HepG2 (cell line): ENCODE measurements around the gene STK11. TPM values are rescaled to one million over a fixed set of nuclear protein-coding genes. Genes with fewer than 3 reads are reported as not detected.

Source experiments
- BCL6 ChIP-seq: IDR thresholded peaks from 2 replicates; pipeline ENCODE4 v1.6.1; 2016; ENCODE audit warnings: missing genetic modification reagents, missing compliant biosample characterization
- CENPT ChIP-seq: sonication (generic); formaldehyde crosslinking; IDR thresholded peaks from 2 replicates; pipeline ENCODE4 v1.8.0; 2022; ENCODE audit warnings: low read depth, mild to moderate bottlenecking, moderate library complexity, missing genetic modification reagents
- CREB1 ChIP-seq, 2 experiments: fragments of 450-650 bp in 1 of 2; IDR thresholded peaks; 2 replicates each; pipeline ENCODE4 v1.6.1; 2016 to 2017; ENCODE audit warnings: control low read depth in 1 of 2, mild to moderate bottlenecking in 1 of 2, missing compliant biosample characterization in 1 of 2, missing genetic modification characterization in 1 of 2
- KDM3A ChIP-seq: IDR thresholded peaks from 2 replicates; pipeline ENCODE4 v1.6.1; 2018; ENCODE audit warnings: low read depth, missing compliant biosample characterization
- MXI1 ChIP-seq: IDR thresholded peaks from 3 replicates; pipeline ENCODE4 v1.6.1; 2012; ENCODE audit warnings: low read depth, low read length, inconsistent platforms, borderline replicate concordance
- NFE2L2 ChIP-seq: fragments of 150-350 bp; IDR thresholded peaks from 2 replicates; pipeline ENCODE4 v1.6.1; 2014; ENCODE audit warnings: low read length
- NRL ChIP-seq: sonication (generic); formaldehyde crosslinking; IDR thresholded peaks from 2 replicates; pipeline ENCODE4 v1.5.0; 2020; ENCODE audit warnings: missing genetic modification reagents, mild to moderate bottlenecking, moderate library complexity, borderline replicate concordance
- PCBP2 ChIP-seq: fragments of 200-400 bp; formaldehyde crosslinking; optimal IDR thresholded peaks from 2 replicates; pipeline ENCODE3; 2018; ENCODE audit warnings: low read length, low read depth; ENCODE audit not compliant: poor library complexity, severe bottlenecking
- RBFOX2 ChIP-seq: fragments of 200-400 bp; formaldehyde crosslinking; IDR thresholded peaks from 2 replicates; pipeline ENCODE4 v1.6.1; 2017; ENCODE audit warnings: low read depth, mild to moderate bottlenecking, low read length
- TARDBP ChIP-seq: sonication (generic); formaldehyde crosslinking; IDR thresholded peaks from 2 replicates; pipeline ENCODE4 v1.8.0; 2022; ENCODE audit warnings: mild to moderate bottlenecking, missing genetic modification reagents
- TSC22D2 ChIP-seq: sonication (generic); formaldehyde crosslinking; IDR thresholded peaks from 2 replicates; pipeline ENCODE4 v1.5.1; 2020; ENCODE audit warnings: missing genetic modification reagents, mild to moderate bottlenecking, borderline replicate concordance
- ZNF207 ChIP-seq: fragments of 450-650 bp; IDR thresholded peaks from 2 replicates; pipeline ENCODE4 v1.6.1; 2016; ENCODE audit warnings: antibody characterized with exemption, borderline replicate concordance
- ZNF530 ChIP-seq: sonication (generic); formaldehyde crosslinking; IDR thresholded peaks from 2 replicates; pipeline ENCODE4 v1.5.0; 2020; ENCODE audit warnings: low read depth, mild to moderate bottlenecking, missing genetic modification reagents
- ZNF883 ChIP-seq: sonication (generic); formaldehyde crosslinking; IDR thresholded peaks from 2 replicates; pipeline ENCODE4 v1.5.1; 2020; ENCODE audit warnings: mild to moderate bottlenecking, missing genetic modification reagents; ENCODE audit errors: not compliant biosample characterization
- polyA plus RNA-seq, 8 experiments: library from polyadenylated mRNA; depleted of rRNA in 3 of 8; stranded (reverse) in 7 of 8; unstranded in 1 of 8; fragments of >200 nt; fragmentation: Illumina TruSeq in 4 of 8; extraction: Trizol in 4 of 8; gene quantifications; 2 replicates each; pipeline versions ENCODE4 v1.2.1 to v1.2.3, GENCODE V29; 2011 to 2016; ENCODE audit warnings: low read depth in 4 of 8, missing spikeins in 1 of 8, mixed read lengths in 1 of 8; ENCODE audit not compliant: insufficient read depth in 1 of 8
- total RNA-seq, 5 experiments: library from RNA; depleted of rRNA; stranded (reverse); fragments of >200 nt; fragmentation: Illumina TruSeq; extraction: Trizol; gene quantifications; 2 replicates each; pipeline ENCODE4 v1.2.3, GENCODE V29; 2016; ENCODE audit warnings: low read depth in 1 of 5
- TF ChIP-seq, protein P1 (sequence below): sonication (generic); formaldehyde crosslinking; IDR thresholded peaks from 2 replicates; pipeline ENCODE4 v1.5.1; 2020; ENCODE audit warnings: missing genetic modification reagents, mild to moderate bottlenecking, borderline replicate concordance
- TF ChIP-seq, protein P2 (sequence below): sonication (generic); formaldehyde crosslinking; IDR thresholded peaks from 2 replicates; pipeline ENCODE4 v1.5.0; 2020; ENCODE audit warnings: missing genetic modification reagents
- TF ChIP-seq, protein P3 (sequence below): sonication (generic); formaldehyde crosslinking; IDR thresholded peaks from 2 replicates; pipeline ENCODE4 v1.4.0; 2020; ENCODE audit warnings: missing genetic modification reagents
- TF ChIP-seq, protein P4 (sequence below): sonication (generic); formaldehyde crosslinking; conservative IDR thresholded peaks from 2 replicates; pipeline ENCODE4 v1.8.0; 2022; ENCODE audit warnings: low read depth, missing genetic modification reagents
- TF ChIP-seq, protein P5 (sequence below): sonication (generic); formaldehyde crosslinking; IDR thresholded peaks from 2 replicates; pipeline ENCODE4 v1.4.0; 2020; ENCODE audit warnings: mild to moderate bottlenecking, missing genetic modification reagents, borderline replicate concordance

The STK11 gene
- total and polyA plus RNA-seq, 2 of the 13 experiments (the other 11 are each of a cell fraction or from before 2014, with no cell fraction given): 27.5 to 43.6 TPM

DNA sequence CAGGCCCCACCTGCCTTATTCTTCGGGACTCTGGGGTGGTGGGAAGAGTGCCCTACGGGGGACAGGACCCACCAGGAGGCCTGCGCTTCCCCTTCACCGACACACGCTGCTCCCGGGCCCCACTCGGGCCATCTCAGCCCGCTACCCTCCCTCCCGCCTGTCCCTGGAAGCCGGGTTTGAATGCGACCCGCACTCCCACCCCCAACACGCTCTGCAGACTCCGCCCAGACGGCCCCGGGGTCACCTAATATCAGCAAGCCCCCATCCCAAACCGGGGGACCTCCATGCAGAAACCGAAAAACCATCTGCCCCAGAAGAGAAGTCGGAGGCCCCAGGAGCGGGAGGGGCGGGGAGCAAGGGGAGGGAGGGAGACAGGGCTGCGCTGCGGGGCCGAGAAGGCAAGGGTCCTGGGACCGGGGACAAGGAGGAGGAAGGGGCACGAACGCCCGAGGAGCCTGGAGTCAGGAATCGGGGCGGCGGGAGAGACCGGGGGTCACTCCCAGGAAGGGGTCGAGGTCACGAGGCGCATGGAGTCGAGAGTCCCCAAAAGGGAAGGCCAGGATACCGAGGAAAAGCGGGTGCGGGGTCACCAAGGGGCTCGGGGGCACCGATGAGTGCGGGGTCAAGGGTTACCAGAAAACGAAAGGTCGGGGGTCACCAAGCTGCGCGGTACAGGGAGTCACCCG lies 32.3 kb upstream of the STK11 start (continued):
- TF ChIP-seq, protein P1, sequence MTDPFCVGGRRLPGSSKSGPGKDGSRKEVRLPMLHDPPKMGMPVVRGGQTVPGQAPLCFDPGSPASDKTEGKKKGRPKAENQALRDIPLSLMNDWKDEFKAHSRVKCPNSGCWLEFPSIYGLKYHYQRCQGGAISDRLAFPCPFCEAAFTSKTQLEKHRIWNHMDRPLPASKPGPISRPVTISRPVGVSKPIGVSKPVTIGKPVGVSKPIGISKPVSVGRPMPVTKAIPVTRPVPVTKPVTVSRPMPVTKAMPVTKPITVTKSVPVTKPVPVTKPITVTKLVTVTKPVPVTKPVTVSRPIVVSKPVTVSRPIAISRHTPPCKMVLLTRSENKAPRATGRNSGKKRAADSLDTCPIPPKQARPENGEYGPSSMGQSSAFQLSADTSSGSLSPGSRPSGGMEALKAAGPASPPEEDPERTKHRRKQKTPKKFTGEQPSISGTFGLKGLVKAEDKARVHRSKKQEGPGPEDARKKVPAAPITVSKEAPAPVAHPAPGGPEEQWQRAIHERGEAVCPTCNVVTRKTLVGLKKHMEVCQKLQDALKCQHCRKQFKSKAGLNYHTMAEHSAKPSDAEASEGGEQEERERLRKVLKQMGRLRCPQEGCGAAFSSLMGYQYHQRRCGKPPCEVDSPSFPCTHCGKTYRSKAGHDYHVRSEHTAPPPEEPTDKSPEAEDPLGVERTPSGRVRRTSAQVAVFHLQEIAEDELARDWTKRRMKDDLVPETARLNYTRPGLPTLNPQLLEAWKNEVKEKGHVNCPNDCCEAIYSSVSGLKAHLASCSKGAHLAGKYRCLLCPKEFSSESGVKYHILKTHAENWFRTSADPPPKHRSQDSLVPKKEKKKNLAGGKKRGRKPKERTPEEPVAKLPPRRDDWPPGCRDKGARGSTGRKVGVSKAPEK (CRISPR knock-in tag): no peak
- TF ChIP-seq PCBP2 (no peak), CREB1 (IDR thresholded peaks at IDR 0.05) (no peak), CREB1 (CRISPR knock-in tag; IDR thresholded peaks at IDR 0.05) (no peak), NRL (peak; percentile 18; the same call in 1 of the 2 replicates), CENPT (CRISPR knock-in tag) (0 out of 2 replicates have a peak, but pooled peaks have one; percentile 28), ZNF530 (CRISPR knock-in tag) (no peak), BCL6 (CRISPR knock-in tag) (no peak), RBFOX2 (0 out of 2 replicates have a peak, but pooled peaks have one; percentile 54), ZNF883 (CRISPR knock-in tag) (no peak), NFE2L2 (no peak), MXI1 (no peak), ZNF207 (no peak), TSC22D2 (CRISPR knock-in tag) (no peak), TARDBP (no peak), KDM3A (CRISPR knock-in tag) (no peak)
- TF ChIP-seq, protein P2, sequence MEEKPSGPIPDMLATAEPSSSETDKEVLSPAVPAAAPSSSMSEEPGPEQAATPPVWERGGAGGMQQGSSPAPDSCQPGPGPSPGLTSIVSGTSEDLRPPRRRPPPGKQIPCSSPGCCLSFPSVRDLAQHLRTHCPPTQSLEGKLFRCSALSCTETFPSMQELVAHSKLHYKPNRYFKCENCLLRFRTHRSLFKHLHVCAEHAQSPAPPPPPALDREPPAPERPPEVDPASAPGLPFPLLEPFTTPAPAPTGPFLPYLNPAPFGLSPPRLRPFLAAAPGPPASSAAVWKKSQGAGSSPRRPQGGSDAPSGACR (CRISPR knock-in tag): no peak
- TF ChIP-seq, protein P3, sequence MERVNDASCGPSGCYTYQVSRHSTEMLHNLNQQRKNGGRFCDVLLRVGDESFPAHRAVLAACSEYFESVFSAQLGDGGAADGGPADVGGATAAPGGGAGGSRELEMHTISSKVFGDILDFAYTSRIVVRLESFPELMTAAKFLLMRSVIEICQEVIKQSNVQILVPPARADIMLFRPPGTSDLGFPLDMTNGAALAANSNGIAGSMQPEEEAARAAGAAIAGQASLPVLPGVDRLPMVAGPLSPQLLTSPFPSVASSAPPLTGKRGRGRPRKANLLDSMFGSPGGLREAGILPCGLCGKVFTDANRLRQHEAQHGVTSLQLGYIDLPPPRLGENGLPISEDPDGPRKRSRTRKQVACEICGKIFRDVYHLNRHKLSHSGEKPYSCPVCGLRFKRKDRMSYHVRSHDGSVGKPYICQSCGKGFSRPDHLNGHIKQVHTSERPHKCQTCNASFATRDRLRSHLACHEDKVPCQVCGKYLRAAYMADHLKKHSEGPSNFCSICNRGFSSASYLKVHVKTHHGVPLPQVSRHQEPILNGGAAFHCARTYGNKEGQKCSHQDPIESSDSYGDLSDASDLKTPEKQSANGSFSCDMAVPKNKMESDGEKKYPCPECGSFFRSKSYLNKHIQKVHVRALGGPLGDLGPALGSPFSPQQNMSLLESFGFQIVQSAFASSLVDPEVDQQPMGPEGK (CRISPR knock-in tag): 0 out of 2 replicates have a peak, but pooled peaks have one; percentile 4
- TF ChIP-seq, protein P4, sequence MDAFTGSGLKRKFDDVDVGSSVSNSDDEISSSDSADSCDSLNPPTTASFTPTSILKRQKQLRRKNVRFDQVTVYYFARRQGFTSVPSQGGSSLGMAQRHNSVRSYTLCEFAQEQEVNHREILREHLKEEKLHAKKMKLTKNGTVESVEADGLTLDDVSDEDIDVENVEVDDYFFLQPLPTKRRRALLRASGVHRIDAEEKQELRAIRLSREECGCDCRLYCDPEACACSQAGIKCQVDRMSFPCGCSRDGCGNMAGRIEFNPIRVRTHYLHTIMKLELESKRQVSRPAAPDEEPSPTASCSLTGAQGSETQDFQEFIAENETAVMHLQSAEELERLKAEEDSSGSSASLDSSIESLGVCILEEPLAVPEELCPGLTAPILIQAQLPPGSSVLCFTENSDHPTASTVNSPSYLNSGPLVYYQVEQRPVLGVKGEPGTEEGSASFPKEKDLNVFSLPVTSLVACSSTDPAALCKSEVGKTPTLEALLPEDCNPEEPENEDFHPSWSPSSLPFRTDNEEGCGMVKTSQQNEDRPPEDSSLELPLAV: no peak
- TF ChIP-seq, protein P5, sequence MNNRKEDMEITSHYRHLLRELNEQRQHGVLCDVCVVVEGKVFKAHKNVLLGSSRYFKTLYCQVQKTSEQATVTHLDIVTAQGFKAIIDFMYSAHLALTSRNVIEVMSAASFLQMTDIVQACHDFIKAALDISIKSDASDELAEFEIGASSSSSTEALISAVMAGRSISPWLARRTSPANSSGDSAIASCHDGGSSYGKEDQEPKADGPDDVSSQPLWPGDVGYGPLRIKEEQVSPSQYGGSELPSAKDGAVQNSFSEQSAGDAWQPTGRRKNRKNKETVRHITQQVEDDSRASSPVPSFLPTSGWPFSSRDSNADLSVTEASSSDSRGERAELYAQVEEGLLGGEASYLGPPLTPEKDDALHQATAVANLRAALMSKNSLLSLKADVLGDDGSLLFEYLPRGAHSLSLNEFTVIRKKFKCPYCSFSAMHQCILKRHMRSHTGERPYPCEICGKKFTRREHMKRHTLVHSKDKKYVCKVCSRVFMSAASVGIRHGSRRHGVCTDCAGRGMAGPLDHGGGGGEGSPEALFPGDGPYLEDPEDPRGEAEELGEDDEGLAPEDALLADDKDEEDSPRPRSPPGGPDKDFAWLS (CRISPR knock-in tag): no peak
